OCI-LY3 (cell line): ENCODE measurements around the gene KLHL29.

Source experiments
- EZH2phosphoT487 ChIP-seq: fragments of 200-600 bp; shearing (Covaris generic); IDR thresholded peaks from 2 replicates; pipeline ENCODE4 v1.6.1; 2018; ENCODE audit warnings: antibody characterized with exemption, mixed run types, low read depth
- TF ChIP-seq, protein P1 (sequence below): fragments of 200-600, 300-600 bp; sonication (generic); IDR thresholded peaks from 2 replicates; pipeline ENCODE4 v1.5.1; 2014; ENCODE audit warnings: antibody characterized with exemption, low read length, low read depth

DNA sequence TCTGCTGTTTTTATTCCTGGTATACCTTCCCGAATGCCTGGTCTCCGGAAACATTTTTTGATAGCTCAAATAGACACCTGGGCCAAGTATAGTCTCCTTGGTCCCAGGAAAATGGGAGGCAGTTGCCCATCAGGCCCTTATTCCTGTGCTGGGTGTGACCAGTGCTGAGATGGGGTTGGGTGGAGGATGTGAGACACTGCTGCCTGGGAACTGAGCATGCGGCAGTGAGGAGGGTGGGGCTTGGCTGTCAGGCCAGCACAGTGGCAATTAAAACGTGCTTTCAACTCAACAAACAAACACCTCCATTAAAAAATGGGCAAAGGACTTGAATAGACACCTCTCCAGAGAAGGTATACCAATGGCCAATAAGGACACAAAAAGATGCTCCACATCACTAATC is 12.5 kb downstream of the KLHL29 start:
- TF ChIP-seq, protein P1, sequence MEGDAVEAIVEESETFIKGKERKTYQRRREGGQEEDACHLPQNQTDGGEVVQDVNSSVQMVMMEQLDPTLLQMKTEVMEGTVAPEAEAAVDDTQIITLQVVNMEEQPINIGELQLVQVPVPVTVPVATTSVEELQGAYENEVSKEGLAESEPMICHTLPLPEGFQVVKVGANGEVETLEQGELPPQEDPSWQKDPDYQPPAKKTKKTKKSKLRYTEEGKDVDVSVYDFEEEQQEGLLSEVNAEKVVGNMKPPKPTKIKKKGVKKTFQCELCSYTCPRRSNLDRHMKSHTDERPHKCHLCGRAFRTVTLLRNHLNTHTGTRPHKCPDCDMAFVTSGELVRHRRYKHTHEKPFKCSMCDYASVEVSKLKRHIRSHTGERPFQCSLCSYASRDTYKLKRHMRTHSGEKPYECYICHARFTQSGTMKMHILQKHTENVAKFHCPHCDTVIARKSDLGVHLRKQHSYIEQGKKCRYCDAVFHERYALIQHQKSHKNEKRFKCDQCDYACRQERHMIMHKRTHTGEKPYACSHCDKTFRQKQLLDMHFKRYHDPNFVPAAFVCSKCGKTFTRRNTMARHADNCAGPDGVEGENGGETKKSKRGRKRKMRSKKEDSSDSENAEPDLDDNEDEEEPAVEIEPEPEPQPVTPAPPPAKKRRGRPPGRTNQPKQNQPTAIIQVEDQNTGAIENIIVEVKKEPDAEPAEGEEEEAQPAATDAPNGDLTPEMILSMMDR: no peak
- TF ChIP-seq EZH2phosphoT487: no peak
